ENCODE results near the gene ZNF783. TPM values are rescaled to one million over a fixed set of nuclear protein-coding genes. Genes with fewer than 3 reads are reported as not detected.
A peak's percentile ranks its signal among the peaks of the same experiment; 100 is the strongest.

ZNF783 gene
- total and polyA plus RNA-seq, 2 of the 8 experiments (the other 6 are each of a cell fraction or from before 2014, with no cell fraction given), result 7.3 to 8.2 TPM

- WGBS, 2 experiments (ENCODE audit: extremely low coverage in 1 of 2, insufficient coverage in 1 of 2, insufficient read length in 1 of 2, insufficient replicate concordance in 2 of 2, low coverage in 1 of 2, low lambda C conversion rate in 2 of 2, missing lambda C conversion rate in 1 of 2), result 88% methylated on average over 13 of the region's 13 CpGs; no CpG with 5 or more reads in 1 of the 2 experiments
- H4K5ac ChIP-seq (ENCODE audit: insufficient read length, low read depth, low read length), result no peak overlapping the region
- no peaks in the 10 kb centered on the region for H3K27me3 ChIP-seq (replicated peaks in 1 of 4; ENCODE audit: control insufficient read depth in 3 of 4, extremely low read depth in 1 of 4, insufficient read depth in 3 of 4, low read length in 3 of 4)
- H2BK120ac ChIP-seq (replicated peaks; ENCODE audit: low read depth, low read length), result no peak overlapping the region
- H3K14ac ChIP-seq (ENCODE audit: insufficient read length), result no peak overlapping the region
- DNase-seq (ENCODE audit: low read depth in 1 of 2, low spot score in 2 of 2) (no peak), FAIRE-seq (no peak)
- no peaks in the 10 kb centered on the region; the same call in 1 of the 2 replicates for H3K79me1 ChIP-seq (ENCODE audit: low read depth, low read length)
- no peak for TF ChIP-seq BRCA1 (IDR thresholded peaks at IDR 0.05; ENCODE audit: low read depth, low read length)
- no peak for TF ChIP-seq CHD1 (IDR thresholded peaks at IDR 0.05; ENCODE audit: low read depth, low read length)
- TF ChIP-seq EGR1 (IDR thresholded peaks at IDR 0.05; ENCODE audit: borderline replicate concordance, low read depth, low read length), result peak; percentile 62; the same call in 1 of the 2 replicates
- no peaks in the 10 kb centered on the region for H4K20me1 ChIP-seq (replicated peaks in 1 of 2; ENCODE audit: control insufficient read depth in 1 of 2, insufficient read depth in 2 of 2, low read length in 2 of 2)
- POLR2A ChIA-PET (ENCODE audit: partially characterized antibody), result interaction anchor here (1.0 to 1.3 kb wide), 2 partner anchors 8 to 27 kb away, joined by 3 to 4 read pairs; no protein-coding TSS in a partner anchor
- no peaks in the 10 kb centered on the region for H3K36me3 ChIP-seq (ENCODE audit: control insufficient read depth in 2 of 4, insufficient read depth in 4 of 4, low read length in 3 of 4)
- H2AFZ ChIP-seq (ENCODE audit: low read length), result no peak overlapping the region
- H3K4ac ChIP-seq (replicated peaks; ENCODE audit: insufficient read length, low read depth, low read length), result no peak overlapping the region
- no peak overlapping the region for H2BK20ac ChIP-seq (ENCODE audit: low read length)
- no peak overlapping the region for H2BK5ac ChIP-seq (ENCODE audit: low read depth, low read length)
- no peaks in the 10 kb centered on the region for H3K9me3 ChIP-seq (ENCODE audit: insufficient read depth in 2 of 2, low read depth in 1 of 2, low read length in 1 of 2)
- H3K4me3 ChIP-seq (ENCODE audit: extremely low read depth in 1 of 4, insufficient read depth in 2 of 4, low read depth in 3 of 4, low read length in 4 of 4), result no peak overlapping the region
- no peaks in the 10 kb centered on the region for H3K23me2 ChIP-seq (ENCODE audit: low read depth, low read length)
- no peak overlapping the region for H3K4me2 ChIP-seq (ENCODE audit: insufficient read depth in 1 of 2, low read depth in 2 of 2, low read length in 2 of 2)
- no peak overlapping the region for H2BK12ac ChIP-seq (ENCODE audit: low read depth, low read length)
- H3K27ac ChIP-seq (ENCODE audit: low read depth, low read length), result no peak overlapping the region
- no peak overlapping the region for H3K23ac ChIP-seq (ENCODE audit: insufficient read length)
- no peak overlapping the region for H3K18ac ChIP-seq (ENCODE audit: extremely low read depth, low read length)
- no peak overlapping the region for H2AK5ac ChIP-seq (ENCODE audit: low read depth, low read length)
- no peak overlapping the region for H2BK15ac ChIP-seq (ENCODE audit: low read length)
- H3K79me2 ChIP-seq (ENCODE audit: control insufficient read depth in 1 of 2, insufficient read depth in 2 of 2, low read length in 2 of 2), result no peaks in the 10 kb centered on the region
- no peak overlapping the region for H3K56ac ChIP-seq (replicated peaks; ENCODE audit: insufficient read length, low read depth, low read length)
- H4K8ac ChIP-seq (ENCODE audit: extremely low read depth, insufficient read depth, low read length), result no peak overlapping the region
- peaks cover 0 to 3% (median 0%) of the 10 kb centered on the region in 4 experiments; a peak in 1 of 7 replicates for H3K4me1 ChIP-seq (replicated peaks in 1 of 4; ENCODE audit: control insufficient read depth in 3 of 4, insufficient read depth in 4 of 4, low read length in 3 of 4)
- no peak overlapping the region for H3K9ac ChIP-seq (replicated peaks in 1 of 4; ENCODE audit: extremely low read depth in 1 of 4, low read depth in 3 of 4, low read length in 3 of 4)
- CTCF ChIA-PET (ENCODE audit: partially characterized antibody), result interaction anchor here (0.6 to 3.6 kb wide), 7 partner anchors 10 to 123 kb away, joined by 3 to 17 read pairs (median 7); no protein-coding TSS in a partner anchor
- H4K91ac ChIP-seq (replicated peaks; ENCODE audit: insufficient read length, low read length), result no peak overlapping the region
Measured at GRCh38 chr7:149291036-149291780, 29.2 kb downstream of the ZNF783 start.

Measured in H1 (cell line).